Transverse colon (tissue), 4 donors: ENCODE results near the gene STAM. TPM values are rescaled to one million over a fixed set of nuclear protein-coding genes. Genes with fewer than 3 reads are reported as not detected.

Experiments
- DNase-seq: peaks from one replicate; pipeline ENCODE4 v3.0.0-alpha.2; 2019
- H3K27ac ChIP-seq, 4 donors: fragments of 200-600 bp; sonication (generic); 2 replicates each; pipeline ENCODE4 v1.5.1; 2016 to 2018; ENCODE audit warnings: inconsistent platforms in 4 of 4
- H3K27me3 ChIP-seq: fragments of 200-600 bp; sonication (generic); 2 replicates; pipeline ENCODE4 v1.5.1; 2017; ENCODE audit warnings: inconsistent platforms
- H3K36me3 ChIP-seq, 4 donors: fragments of 200-600 bp; sonication (generic); 2 replicates each; pipeline ENCODE4 v1.5.1; 2017 to 2019; ENCODE audit warnings: inconsistent platforms in 4 of 4
- H3K4me1 ChIP-seq, 4 donors: fragments of 200-600 bp; sonication (generic); 2 replicates each; pipeline ENCODE4 v1.5.1; 2017 to 2020; ENCODE audit warnings: inconsistent platforms in 4 of 4
- H3K4me3 ChIP-seq, 4 donors: fragments of 200-600 bp; sonication (generic); 1 replicate in 1 of 4; 2 replicates in 3 of 4; pipeline versions ENCODE4 v1.5.1 to v1.6.1; 2017 to 2019; ENCODE audit warnings: inconsistent platforms in 4 of 4
- H3K9me3 ChIP-seq, 2 donors: fragments of 200-600 bp; sonication (generic); 2 replicates each; pipeline ENCODE4 v1.5.1; 2017 to 2019; ENCODE audit warnings: inconsistent platforms in 2 of 2
- EP300 ChIP-seq: sonication (generic); formaldehyde crosslinking; IDR thresholded peaks from one replicate; pipeline ENCODE4 v1.6.1; 2017; ENCODE audit warnings: antibody characterized with exemption, low read depth
- POLR2A ChIP-seq: fragments of 450-650 bp; IDR thresholded peaks from one replicate; pipeline ENCODE4 v1.6.1; 2016; ENCODE audit warnings: antibody characterized with exemption, mild to moderate bottlenecking, moderate library complexity
- POLR2AphosphoS5 ChIP-seq, 3 donors: sonication (generic); formaldehyde crosslinking; IDR thresholded peaks; one replicate each; pipeline ENCODE4 v1.6.1; 2016; ENCODE audit warnings: antibody characterized with exemption in 3 of 3
- WGBS, 2 donors: methylation state at CpG; one replicate each; pipeline ENCODE4 v1.1.5; 2018; ENCODE audit warnings: low coverage in 1 of 2; 5-methylcytosine and 5-hydroxymethylcytosine counted together
- in situ Hi-C, 4 donors: fragments of 200-750 bp; cut with MboI; loops; one replicate each; pipeline versions ENCODE4 v1.15.0 to v1.15.1; 2017; ENCODE audit warnings: low sequenced_read_pairs in 3 of 4, low pct_ligation_motif_present in 1 of 4, low pct_unique_long_range_greater_than_20kb in 1 of 4
- intact Hi-C: fragments of 100-400 bp; cut with DNase I; formaldehyde crosslinking; loops from one replicate; pipeline ENCODE4 v1.15.1; 2023; ENCODE audit warnings: low total_unique reads
- total RNA-seq, 4 donors: library from RNA; depleted of rRNA; stranded (reverse); fragments of >200 nt; gene quantifications; one replicate each; pipeline ENCODE4 v1.1.0, GENCODE V29; 2016
- TF ChIP-seq, protein P1 (sequence below), 5 experiments: fragments of 200-600 bp in 3 of 5; fragments of 450-650 bp in 2 of 5; sonication (generic) in 3 of 5; IDR thresholded peaks; 1 replicate in 2 of 5; 2 replicates in 3 of 5; pipeline ENCODE4 v1.5.1; 2016 to 2017; ENCODE audit warnings: antibody characterized with exemption in 5 of 5, inconsistent platforms in 3 of 5, mild to moderate bottlenecking in 2 of 5, moderate library complexity in 1 of 5

STAM gene
- total RNA-seq, 4 donors from 2014 or later = 1.9 to 18.4 (median 9.3) TPM

DNA sequence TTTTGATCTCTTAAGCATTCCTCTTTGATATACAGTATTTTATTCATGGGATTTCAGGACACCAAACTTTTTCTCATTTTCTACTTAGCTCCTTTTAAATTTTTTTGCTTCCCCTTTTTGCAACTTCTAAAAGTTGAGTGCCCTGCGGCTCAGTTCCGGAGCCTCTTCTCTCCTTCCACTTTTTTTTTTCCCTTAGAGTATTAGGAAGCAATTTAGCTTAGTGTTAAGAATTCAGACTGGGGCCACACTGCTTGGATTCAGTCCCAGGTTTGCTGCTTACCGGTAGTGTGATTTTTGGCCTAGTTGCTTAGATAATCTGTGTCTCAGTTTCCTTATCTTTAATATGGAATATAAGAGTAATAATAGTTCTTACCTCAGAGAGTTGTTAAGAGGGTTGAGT lies 3.4 kb downstream of the STAM start:
- WGBS, 2 donors = 77 to 100% methylated on average over 2 to 3 of the region's 3 CpGs
- H3K36me3 ChIP-seq = peaks cover 0 to 2% (median 0%) of the 10 kb centered on the region in 4 donors
- H3K4me1 ChIP-seq = peaks cover 10 to 38% (median 26%) of the 10 kb centered on the region in 4 donors
- in situ Hi-C loops = loop anchor here in 1 of 4 donors (25.0 kb wide), 2 partner anchors 465 to 835 kb away; partner anchors contain the start of gene RSU1
- no peaks in the 10 kb centered on the region for H3K9me3 ChIP-seq
- intact Hi-C loops = no loop called here
- H3K4me3 ChIP-seq = no peak overlapping the region
- no peak overlapping the region for H3K27ac ChIP-seq
- no peak for DNase-seq
- no peaks in the 10 kb centered on the region for H3K27me3 ChIP-seq
- TF ChIP-seq, protein P1, sequence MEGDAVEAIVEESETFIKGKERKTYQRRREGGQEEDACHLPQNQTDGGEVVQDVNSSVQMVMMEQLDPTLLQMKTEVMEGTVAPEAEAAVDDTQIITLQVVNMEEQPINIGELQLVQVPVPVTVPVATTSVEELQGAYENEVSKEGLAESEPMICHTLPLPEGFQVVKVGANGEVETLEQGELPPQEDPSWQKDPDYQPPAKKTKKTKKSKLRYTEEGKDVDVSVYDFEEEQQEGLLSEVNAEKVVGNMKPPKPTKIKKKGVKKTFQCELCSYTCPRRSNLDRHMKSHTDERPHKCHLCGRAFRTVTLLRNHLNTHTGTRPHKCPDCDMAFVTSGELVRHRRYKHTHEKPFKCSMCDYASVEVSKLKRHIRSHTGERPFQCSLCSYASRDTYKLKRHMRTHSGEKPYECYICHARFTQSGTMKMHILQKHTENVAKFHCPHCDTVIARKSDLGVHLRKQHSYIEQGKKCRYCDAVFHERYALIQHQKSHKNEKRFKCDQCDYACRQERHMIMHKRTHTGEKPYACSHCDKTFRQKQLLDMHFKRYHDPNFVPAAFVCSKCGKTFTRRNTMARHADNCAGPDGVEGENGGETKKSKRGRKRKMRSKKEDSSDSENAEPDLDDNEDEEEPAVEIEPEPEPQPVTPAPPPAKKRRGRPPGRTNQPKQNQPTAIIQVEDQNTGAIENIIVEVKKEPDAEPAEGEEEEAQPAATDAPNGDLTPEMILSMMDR (IDR thresholded peaks at IDR 0.05) = no peak
- TF ChIP-seq POLR2AphosphoS5 (IDR thresholded peaks at IDR 0.05) (no peak), EP300 (no peak)

DNA sequence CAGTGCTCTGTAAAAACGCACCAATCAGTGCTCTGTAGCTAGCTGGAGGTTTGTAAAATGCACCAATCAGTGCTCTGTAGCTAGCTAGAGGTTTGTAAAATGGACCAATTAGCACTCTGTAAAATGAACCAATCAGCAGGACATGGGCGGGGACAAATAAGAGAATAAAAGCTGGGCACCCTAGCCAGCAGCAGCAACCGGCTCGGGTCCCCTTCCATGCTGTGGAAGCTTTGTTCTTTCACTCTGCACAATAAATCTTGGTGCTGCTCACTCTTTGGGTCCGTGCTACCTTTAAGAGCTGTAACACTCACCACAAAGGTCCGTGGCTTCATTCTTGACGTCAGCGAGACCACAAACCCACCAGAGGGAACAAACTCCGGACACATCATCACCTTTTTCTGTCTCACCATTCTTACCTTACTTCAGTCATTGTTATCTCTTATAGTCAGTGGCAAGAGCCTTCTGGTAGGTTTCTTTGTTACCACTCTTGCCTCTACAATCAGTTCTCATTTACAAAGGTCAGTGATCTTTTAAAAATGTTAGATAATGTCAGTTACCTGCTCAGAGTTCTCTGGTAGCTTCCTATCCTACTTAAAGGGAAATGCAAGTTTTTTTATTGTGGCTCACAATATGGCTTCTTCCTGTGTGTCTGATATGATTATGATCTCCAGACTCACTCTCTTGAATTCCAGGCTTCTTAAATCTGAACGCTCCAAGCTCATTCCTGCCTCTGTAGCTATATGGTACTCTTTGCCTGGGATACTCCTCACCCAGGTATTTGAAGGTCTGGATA lies 4.5 kb downstream of the STAM start:
- Histone ChIP-seq H3K4me3 (no peak overlapping the region), H3K9me3 (no peaks in the 10 kb centered on the region), H3K27ac (no peak overlapping the region), H3K4me1 (peaks cover 10 to 30% (median 20%) of the 10 kb centered on the region in 4 donors), H3K36me3 (peaks cover 0 to 12% (median 0%) of the 10 kb centered on the region in 4 donors), H3K27me3 (no peaks in the 10 kb centered on the region)
- intact Hi-C loops (no loop called here), in situ Hi-C loops (loop anchor here in 1 of 4 donors (25.0 kb wide), 2 partner anchors 464 to 836 kb away; partner anchors contain the start of gene RSU1)
- peak; percentile 26 for DNase-seq
- TF ChIP-seq POLR2AphosphoS5 (IDR thresholded peaks at IDR 0.05) (no peak), POLR2A (no peak)
- WGBS, 2 donors = 71 to 82% methylated on average over 8 to 10 of the region's 10 CpGs

GRCh38 chr10:17649052-17649451 lies 5.1 kb downstream of the STAM start:
- TF ChIP-seq EP300 = no peak
- TF ChIP-seq, protein P1 (IDR thresholded peaks at IDR 0.05) = no peak
- no peak for TF ChIP-seq POLR2AphosphoS5 (IDR thresholded peaks at IDR 0.05)
- no peak for TF ChIP-seq POLR2A
- intact Hi-C loops = no loop called here
- Histone ChIP-seq H3K27ac (no peak overlapping the region), H3K27me3 (no peaks in the 10 kb centered on the region), H3K4me3 (no peak overlapping the region), H3K9me3 (no peaks in the 10 kb centered on the region), H3K36me3 (peaks cover 0 to 12% (median 0%) of the 10 kb centered on the region in 4 donors), H3K4me1 (peaks cover 10 to 30% (median 20%) of the 10 kb centered on the region in 4 donors)
- in situ Hi-C loops = loop anchor here in 1 of 4 donors (25.0 kb wide), 2 partner anchors 463 to 837 kb away; partner anchors contain the start of gene RSU1
- 89 to 100% methylated on average over 4 of the region's 4 CpGs for WGBS, 2 donors
- no peak for DNase-seq

DNA sequence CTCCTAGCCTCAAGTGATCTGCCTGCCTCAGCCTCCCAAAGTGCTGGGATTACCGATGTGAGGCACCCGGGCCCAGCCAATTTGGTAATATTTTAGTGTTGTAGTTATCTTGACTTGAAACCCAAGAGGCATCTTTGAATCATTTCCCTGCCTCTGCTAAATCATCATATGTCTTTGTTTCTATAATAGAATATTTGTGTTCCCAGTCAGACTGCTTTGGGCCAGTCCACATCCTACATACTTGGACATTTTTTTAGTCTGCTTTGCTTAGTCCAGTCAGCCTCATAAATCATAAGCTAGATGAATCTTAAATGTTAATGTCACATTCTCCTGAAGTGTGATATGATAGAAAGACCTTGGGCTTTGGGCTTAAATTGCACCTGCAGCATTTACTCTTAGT lies 5.9 kb downstream of the STAM start:
- Histone ChIP-seq H3K4me1 (peaks cover 10 to 26% (median 15%) of the 10 kb centered on the region in 4 donors), H3K27me3 (no peaks in the 10 kb centered on the region), H3K27ac (no peak overlapping the region), H3K9me3 (no peaks in the 10 kb centered on the region), H3K36me3 (peaks cover 0 to 12% (median 0%) of the 10 kb centered on the region in 4 donors), H3K4me3 (no peak overlapping the region)
- no peak for DNase-seq
- WGBS, 2 donors = 85 to 92% methylated on average over 2 of the region's 2 CpGs
- intact Hi-C loops = no loop called here
- in situ Hi-C loops = loop anchor here in 1 of 4 donors (25.0 kb wide), 3 partner anchors 113 to 838 kb away; partner anchors contain the start of gene RSU1
- TF ChIP-seq POLR2A (no peak), POLR2AphosphoS5 (IDR thresholded peaks at IDR 0.05) (no peak), EP300 (no peak)
- TF ChIP-seq, protein P1 (IDR thresholded peaks at IDR 0.05) = no peak
